GM23338 (cell line): ENCODE results near the gene CDK5R2. TPM values are rescaled to one million over a fixed set of nuclear protein-coding genes. Genes with fewer than 3 reads are reported as not detected.

Source experiments
- ATAC-seq: fragments of 200-7000 bp; cut with Tn5 transposase; 3 replicates; pipeline ENCODE4 v1.9.1; 2020
- DNase-seq: peaks from one replicate; pipeline ENCODE4 v3.0.0-alpha.2; 2015; ENCODE audit warnings: low spot score
- H2AFZ ChIP-seq: fragments of 200-600 bp; sonication (generic); 2 replicates; pipeline ENCODE4 v1.8.0; 2016; ENCODE audit warnings: antibody characterized with exemption, mild to moderate bottlenecking, moderate library complexity
- H3F3A ChIP-seq: fragments of 200-600 bp; sonication (generic); replicated peaks from 2 replicates; pipeline ENCODE4 v1.8.0; 2017; ENCODE audit warnings: antibody characterized with exemption, mixed run types, low read depth
- H3K27ac ChIP-seq: fragments of 200-600 bp; sonication (generic); 2 replicates; pipeline ENCODE4 v1.6.1; 2016; ENCODE audit warnings: low read depth
- H3K27me3 ChIP-seq: fragments of 200-600 bp; sonication (generic); 2 replicates; pipeline ENCODE4 v1.8.0; 2016; ENCODE audit warnings: mild to moderate bottlenecking, mixed run types, moderate library complexity; ENCODE audit not compliant: insufficient read depth
- H3K36me3 ChIP-seq: fragments of 200-600 bp; sonication (generic); 2 replicates; pipeline ENCODE4 v1.8.0; 2016; ENCODE audit warnings: mild to moderate bottlenecking; ENCODE audit not compliant: insufficient read depth
- H3K4me1 ChIP-seq: fragments of 200-600 bp; sonication (generic); 2 replicates; pipeline ENCODE4 v1.8.0; 2016; ENCODE audit warnings: mild to moderate bottlenecking, moderate library complexity; ENCODE audit not compliant: insufficient read depth
- H3K4me2 ChIP-seq: fragments of 200-600 bp; sonication (generic); 2 replicates; pipeline ENCODE4 v1.7.1; 2017; ENCODE audit warnings: mixed run types
- H3K4me3 ChIP-seq: fragments of 200-600 bp; sonication (generic); 2 replicates; pipeline ENCODE4 v1.6.1; 2016; ENCODE audit warnings: mixed run types
- H3K79me2 ChIP-seq: fragments of 200-600 bp; sonication (generic); replicated peaks from 2 replicates; pipeline ENCODE4 v1.8.0; 2017; ENCODE audit warnings: mild to moderate bottlenecking; ENCODE audit not compliant: insufficient read depth
- H3K9me2 ChIP-seq: fragments of 200-600 bp; sonication (generic); 2 replicates; pipeline ENCODE4 v1.8.0; 2017; ENCODE audit not compliant: insufficient read depth
- H4K20me1 ChIP-seq: fragments of 200-600 bp; sonication (generic); replicated peaks from 2 replicates; pipeline ENCODE4 v1.8.0; 2017; ENCODE audit warnings: mild to moderate bottlenecking; ENCODE audit not compliant: insufficient read depth
- H3K27ac Mint-ChIP-seq: 2 replicates; pipeline ENCODE4 v1.8.0; 2020; ENCODE audit warnings: inconsistent platforms, mild to moderate bottlenecking, moderate library complexity, mixed read lengths
- H3K27me3 Mint-ChIP-seq: 3 replicates; pipeline ENCODE4 v1.8.0; 2022; ENCODE audit warnings: low read depth, mild to moderate bottlenecking, moderate library complexity, mixed read lengths, inconsistent platforms; ENCODE audit not compliant: insufficient read depth, poor library complexity
- H3K36me3 Mint-ChIP-seq: 3 replicates; pipeline ENCODE4 v1.8.0; 2021; ENCODE audit warnings: low read depth, mild to moderate bottlenecking, inconsistent platforms, moderate library complexity, mixed read lengths
- H3K4me1 Mint-ChIP-seq: 3 replicates; pipeline ENCODE4 v1.8.0; 2020; ENCODE audit warnings: mild to moderate bottlenecking, inconsistent platforms, mixed read lengths
- H3K4me3 Mint-ChIP-seq: 3 replicates; pipeline ENCODE4 v1.8.0; 2021; ENCODE audit warnings: moderate library complexity, mild to moderate bottlenecking, inconsistent platforms, mixed read lengths
- H3K9me3 Mint-ChIP-seq: 3 replicates; pipeline ENCODE4 v1.8.0; 2020; ENCODE audit warnings: moderate library complexity, mild to moderate bottlenecking, inconsistent platforms, mixed read lengths
- CREB1 ChIP-seq: fragments of 250-450 bp; sonication (Bioruptor Pico); IDR thresholded peaks from 2 replicates; pipeline ENCODE4 v1.5.0; 2020; ENCODE audit warnings: low read depth, mild to moderate bottlenecking, moderate library complexity
- ETS1 ChIP-seq: IDR thresholded peaks from 2 replicates; pipeline ENCODE4 v1.6.1; 2016; ENCODE audit warnings: antibody characterized with exemption
- EZH2 ChIP-seq: fragments of 200-600 bp; sonication (generic); IDR thresholded peaks from one replicate; pipeline ENCODE4 v1.8.0; 2017; ENCODE audit warnings: antibody characterized with exemption, mild to moderate bottlenecking, low read depth; ENCODE audit not compliant: unreplicated experiment
- JUNB ChIP-seq: IDR thresholded peaks from one replicate; pipeline ENCODE4 v1.6.1; 2016; ENCODE audit warnings: antibody characterized with exemption; ENCODE audit not compliant: unreplicated experiment
- POLR2AphosphoS5 ChIP-seq: IDR thresholded peaks from 2 replicates; pipeline ENCODE4 v1.6.1; 2016; ENCODE audit warnings: antibody characterized with exemption, low read depth
- REST ChIP-seq: IDR thresholded peaks from one replicate; pipeline ENCODE4 v1.6.1; 2018; ENCODE audit warnings: antibody characterized with exemption; ENCODE audit not compliant: unreplicated experiment
- STAT1 ChIP-seq: IDR thresholded peaks from one replicate; pipeline ENCODE4 v1.6.1; 2016; ENCODE audit warnings: antibody characterized with exemption; ENCODE audit not compliant: unreplicated experiment
- ZNF114 ChIP-seq: fragments of 250-450 bp; sonication (Bioruptor Pico); IDR thresholded peaks from 2 replicates; pipeline ENCODE4 v1.5.0; 2020; ENCODE audit warnings: mild to moderate bottlenecking, moderate library complexity
- ZNF331 ChIP-seq: fragments of 250-450 bp; sonication (Bioruptor Pico); IDR thresholded peaks from 2 replicates; pipeline ENCODE4 v1.5.0; 2020; ENCODE audit warnings: low read depth, mild to moderate bottlenecking, moderate library complexity
- ZNF462 ChIP-seq: fragments of 250-450 bp; sonication (Bioruptor Pico); IDR thresholded peaks from 2 replicates; pipeline ENCODE4 v1.5.0; 2020; ENCODE audit warnings: mild to moderate bottlenecking, moderate library complexity
- polyA plus RNA-seq: library from polyadenylated mRNA; unstranded; fragments of >200 nt; fragmentation: Nextera tagmentation; extraction: Ambion mirVana; gene quantifications from 2 replicates; pipeline ENCODE4 v1.2.1, GENCODE V29; 2016
- total RNA-seq: library from RNA; depleted of rRNA; stranded (reverse); fragments of >200 nt; shearing (Covaris generic); gene quantifications from 2 replicates; pipeline ENCODE4 v1.2.3, GENCODE V29; 2014

CDK5R2 gene
- total and polyA plus RNA-seq, 2 experiments from 2014 or later = 0.56 TPM; not detected in 1

GRCh38 chr2:218996937-218997336, 37.5 kb downstream of the CDK5R2 start:
- Mint-ChIP-seq H3K27me3 (peaks cover 99% of the 10 kb centered on the region), H3K27ac (no peak overlapping the region), H3K4me3 (no peak overlapping the region), H3K9me3 (no peaks in the 10 kb centered on the region), H3K4me1 (peaks cover 22% of the 10 kb centered on the region), H3K36me3 (no peaks in the 10 kb centered on the region)
- Histone ChIP-seq H3K27ac (no peak overlapping the region), H3K4me3 (no peak overlapping the region), H3K4me2 (no peak overlapping the region), H3K27me3 (peaks cover 100% of the 10 kb centered on the region), H2AFZ (no peak overlapping the region), H3K4me1 (peaks cover 44% of the 10 kb centered on the region), H3K36me3 (no peaks in the 10 kb centered on the region), H3F3A (peaks cover 11% of the 10 kb centered on the region; the same call in 1 of the 2 replicates), H3K79me2 (no peaks in the 10 kb centered on the region), H3K9me2 (no peaks in the 10 kb centered on the region), H4K20me1 (peaks cover 7% of the 10 kb centered on the region; the same call in 1 of the 2 replicates)
- no peak for TF ChIP-seq CREB1
- ATAC-seq (no peak), DNase-seq (no peak)

GRCh38 chr2:218997731-218998130, 38.3 kb downstream of the CDK5R2 start:
- Mint-ChIP-seq H3K27ac (no peak overlapping the region), H3K36me3 (no peaks in the 10 kb centered on the region), H3K9me3 (no peaks in the 10 kb centered on the region), H3K4me3 (no peak overlapping the region), H3K27me3 (peaks cover 99% of the 10 kb centered on the region), H3K4me1 (peaks cover 24% of the 10 kb centered on the region)
- ATAC-seq = no peak
- no peak for DNase-seq
- no peak overlapping the region for H2AFZ ChIP-seq
- H3F3A ChIP-seq = peaks cover 11% of the 10 kb centered on the region; the same call in 1 of the 2 replicates
- H3K4me2 ChIP-seq = no peak overlapping the region
- H3K27me3 ChIP-seq = peaks cover 100% of the 10 kb centered on the region
- TF ChIP-seq POLR2AphosphoS5 (no peak), ZNF462 (CRISPR knock-in tag) (no peak), CREB1 (no peak), ZNF331 (CRISPR knock-in tag) (no peak), JUNB (no peak), EZH2 (no peak), ETS1 (no peak), ZNF114 (no peak), STAT1 (no peak), REST (no peak)
- no peak overlapping the region for H3K27ac ChIP-seq
- peaks cover 44% of the 10 kb centered on the region for H3K4me1 ChIP-seq
- H3K4me3 ChIP-seq = no peak overlapping the region
- peaks cover 7% of the 10 kb centered on the region; the same call in 1 of the 2 replicates for H4K20me1 ChIP-seq
- H3K36me3 ChIP-seq = no peaks in the 10 kb centered on the region
- no peaks in the 10 kb centered on the region for H3K79me2 ChIP-seq
- H3K9me2 ChIP-seq = no peaks in the 10 kb centered on the region
